Prostate gland (tissue), 2 donors: Measurements from ENCODE around the gene DHX36.

Experiments used
- CTCF ChIP-seq, 4 experiments: fragments of 200-600 bp in 2 of 4; fragments of 450-650 bp in 2 of 4; sonication (generic) in 2 of 4; IDR thresholded peaks; 1 replicate in 3 of 4; 2 replicates in 1 of 4; pipeline ENCODE4 v1.5.1; 2016 to 2019; ENCODE audit warnings: antibody characterized with exemption in 4 of 4, mild to moderate bottlenecking in 2 of 4, moderate library complexity in 2 of 4
- POLR2A ChIP-seq: fragments of 450-650 bp; IDR thresholded peaks from one replicate; pipeline ENCODE4 v1.6.1; 2016; ENCODE audit warnings: antibody characterized with exemption, mild to moderate bottlenecking

DNA sequence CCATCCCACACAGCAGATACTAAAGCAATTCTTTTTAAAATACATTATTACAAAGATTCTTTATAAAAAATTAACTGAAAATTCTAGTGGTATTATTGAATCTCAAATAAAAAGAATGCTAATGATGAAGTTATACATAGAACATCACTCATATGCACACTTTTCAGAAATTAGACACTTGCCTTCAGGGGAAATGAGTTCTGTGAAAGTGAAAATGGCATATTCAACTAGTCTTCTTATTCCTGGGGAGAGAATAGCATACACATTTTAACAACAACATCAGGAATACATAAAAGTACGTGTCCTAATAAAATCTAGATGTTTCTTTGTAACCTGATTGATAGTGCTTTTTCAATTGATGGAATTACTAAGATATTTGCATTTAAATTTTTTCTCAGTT is 36.8 kb upstream of the DHX36 start:
- TF ChIP-seq CTCF (IDR thresholded peaks at IDR 0.05) (no peak), POLR2A (no peak)
